ENCODE results near the gene ACRBP.

Gene ACRBP

DNA sequence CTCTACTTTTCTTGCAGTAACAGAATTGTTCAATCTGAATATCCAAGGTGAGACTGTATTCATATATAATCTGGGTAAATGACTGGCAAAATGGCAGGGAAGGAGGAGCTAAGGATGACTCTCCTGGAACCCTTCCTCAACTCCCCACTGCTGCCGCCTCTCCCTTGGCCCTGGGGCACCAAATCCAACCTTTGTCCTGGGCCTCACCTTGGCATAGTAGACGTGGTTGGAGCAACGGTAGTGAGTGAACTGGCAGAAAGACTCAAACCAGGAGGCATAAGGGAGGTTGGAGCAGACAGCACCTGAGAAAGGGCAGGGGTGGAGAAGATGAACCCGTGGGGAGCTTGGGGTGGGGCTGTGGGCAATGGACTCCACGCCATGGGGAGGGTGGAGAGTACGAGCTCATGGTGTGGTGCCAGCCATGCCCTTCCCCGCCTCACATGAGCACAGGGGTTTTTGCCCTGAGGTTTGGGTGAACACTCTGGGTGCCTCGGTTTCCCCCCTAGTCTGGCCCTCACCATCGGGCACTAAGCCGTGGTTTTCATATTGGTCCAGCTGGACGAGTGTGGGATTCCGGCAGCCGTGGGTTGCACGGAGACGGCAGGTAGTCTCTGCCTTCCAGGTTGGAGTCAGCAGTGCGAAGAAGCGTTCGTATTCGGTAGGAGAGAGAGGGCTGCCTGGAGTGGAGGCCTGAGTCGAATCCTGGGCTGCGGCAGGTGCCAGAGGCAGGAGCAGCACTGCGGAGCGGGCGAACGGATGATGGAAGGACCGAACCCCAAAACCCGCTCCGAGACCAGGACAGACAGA lies 753 bp downstream of the ACRBP start:
- no peak for DNase-seq

- no peak for DNase-seq
These were observed 2.3 kb downstream of the ACRBP start for GRCh38 chr12:6644903-6645302.

- DNase-seq = no peak
These were observed 3.0 kb downstream of the ACRBP start for GRCh38 chr12:6644257-6644596.

DNA sequence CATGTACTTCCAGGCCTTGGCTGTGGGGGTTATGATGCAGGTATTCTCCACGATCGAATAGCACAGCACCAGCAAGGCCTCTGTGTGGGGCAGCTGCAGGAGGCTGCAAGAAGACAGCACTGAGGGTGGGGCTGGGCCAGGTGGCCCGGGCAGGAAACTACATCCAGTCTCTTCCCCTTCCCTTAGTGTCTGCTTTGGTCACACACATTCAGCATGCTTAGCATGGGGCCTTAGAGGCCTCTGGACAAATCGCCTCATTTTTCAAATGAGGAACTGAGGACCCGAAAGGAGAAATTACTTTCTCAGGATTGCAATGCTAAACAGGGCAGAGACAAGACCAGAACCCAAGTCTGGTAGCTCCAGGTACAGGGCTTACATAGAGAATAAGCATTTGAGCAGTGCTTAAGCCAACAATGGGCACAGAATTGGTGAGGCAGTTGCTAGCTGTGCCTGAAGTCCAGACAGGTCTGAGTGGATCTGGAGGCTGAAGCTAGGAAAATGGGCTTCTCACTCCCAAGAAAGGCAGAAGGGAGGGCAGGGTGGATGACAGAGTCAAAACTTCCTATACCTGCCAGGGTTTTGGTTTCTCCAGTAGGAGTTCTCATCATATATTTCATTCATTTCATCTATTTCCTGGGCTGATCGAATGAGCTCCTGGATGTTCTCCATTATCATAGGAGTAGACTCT lies 3.5 kb downstream of the ACRBP start:
- DNase-seq = no peak

DNA sequence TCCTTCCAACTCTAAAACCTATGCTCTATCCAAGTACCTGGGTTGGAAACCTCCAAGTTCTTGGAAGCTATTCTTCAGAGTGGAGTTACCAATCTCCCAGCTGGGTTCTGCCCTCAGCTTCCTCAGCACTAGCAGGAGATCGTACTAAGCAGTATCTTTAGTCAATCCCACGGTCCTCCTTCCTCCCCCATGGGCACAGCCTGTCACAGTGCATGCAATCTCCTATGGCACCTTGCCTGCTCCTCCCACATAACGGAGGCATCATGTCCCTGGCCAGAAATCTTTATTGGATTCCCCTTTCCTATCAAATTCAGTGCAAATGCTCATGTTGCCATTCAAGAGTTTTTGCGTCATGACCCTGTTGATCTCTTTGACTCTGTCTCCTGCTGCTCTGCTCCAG lies 6.1 kb downstream of the ACRBP start:
- DNase-seq = no peak

DNA sequence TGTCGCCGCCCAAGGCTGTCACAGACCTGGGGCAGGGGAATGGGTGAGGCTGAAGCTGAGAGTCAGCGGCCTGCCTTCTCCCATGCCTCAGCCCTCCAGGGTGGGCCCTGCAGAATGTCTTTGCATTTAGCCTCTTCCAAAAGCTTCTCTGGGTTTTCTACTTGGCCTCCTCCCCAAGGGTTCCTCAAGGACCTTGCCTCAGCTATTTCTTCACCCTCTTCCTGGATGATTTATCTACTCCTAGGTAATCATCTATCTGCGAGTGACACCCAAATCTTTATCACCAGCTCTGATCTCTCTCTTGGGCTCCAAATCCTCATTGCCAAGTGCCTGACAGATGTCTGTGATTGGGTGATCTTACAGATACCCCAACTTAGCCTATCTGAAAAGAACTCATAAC lies 6.7 kb downstream of the ACRBP start:
- no peak for DNase-seq

GRCh38 chr12:6639151-6639801 lies 8.0 kb downstream of the ACRBP start:
- DNase-seq = no peak

GRCh38 chr12:6638305-6638704 lies 8.9 kb downstream of the ACRBP start:
- no peak for DNase-seq

- no peak for DNase-seq
These were observed 11.2 kb downstream of the ACRBP start, which contains the start of gene LPAR5 for GRCh38 chr12:6635856-6636531. Gene LPAR5 (minus strand): TSS chr12:6635959. CDS start chr12:6621248, 14,711 bp downstream.

- peak; percentile 52 to 57 for DNase-seq
These were observed 11.8 kb downstream of the ACRBP start for GRCh38 chr12:6635375-6635855.

- no peak for DNase-seq
These were observed 14.9 kb downstream of the ACRBP start for GRCh38 chr12:6632026-6632983.

DNA sequence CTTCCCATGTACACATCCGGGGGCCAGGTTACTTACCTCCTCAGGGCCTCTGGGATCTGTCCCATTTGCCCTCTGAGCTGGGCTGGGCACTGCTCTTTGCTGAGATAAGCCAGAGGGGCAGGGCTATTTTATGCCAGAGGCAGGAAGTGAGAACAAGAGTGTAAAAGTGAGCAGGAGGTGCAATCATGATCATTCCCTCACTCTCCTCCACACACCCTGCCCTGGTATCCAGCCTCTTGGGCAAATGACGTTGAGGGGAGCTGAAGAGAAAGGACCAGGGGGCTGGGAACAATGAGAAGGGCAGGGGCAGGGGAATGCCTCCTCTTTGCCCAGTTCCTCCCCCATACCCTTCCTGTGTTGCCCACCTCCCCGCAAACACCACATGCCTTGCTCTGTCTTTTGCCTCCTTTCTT lies 15.7 kb downstream of the ACRBP start:
- no peak for DNase-seq

DNA sequence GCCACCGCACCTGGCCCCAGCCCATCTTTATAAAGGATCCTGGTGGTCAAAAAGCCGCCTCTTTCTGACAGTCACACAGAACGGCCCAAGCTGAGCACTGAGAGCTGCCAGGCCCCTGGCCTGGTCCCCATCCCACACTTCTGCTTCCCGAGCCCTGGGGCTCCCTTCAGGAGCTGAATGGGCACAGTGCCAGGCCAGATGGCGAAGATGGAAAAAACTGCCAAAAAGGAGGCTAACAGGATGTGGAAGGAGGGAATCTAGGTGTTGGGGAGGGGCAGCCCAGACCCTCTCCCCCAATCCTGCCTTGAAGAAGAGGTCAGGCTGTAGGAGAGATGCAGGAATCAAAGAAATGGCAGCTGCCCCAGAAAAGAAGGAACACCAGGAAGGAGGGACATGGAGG lies 16.5 kb downstream of the ACRBP start:
- DNase-seq = no peak

GRCh38 chr12:6627616-6628015 lies 19.6 kb downstream of the ACRBP start:
- no peak for DNase-seq

DNA sequence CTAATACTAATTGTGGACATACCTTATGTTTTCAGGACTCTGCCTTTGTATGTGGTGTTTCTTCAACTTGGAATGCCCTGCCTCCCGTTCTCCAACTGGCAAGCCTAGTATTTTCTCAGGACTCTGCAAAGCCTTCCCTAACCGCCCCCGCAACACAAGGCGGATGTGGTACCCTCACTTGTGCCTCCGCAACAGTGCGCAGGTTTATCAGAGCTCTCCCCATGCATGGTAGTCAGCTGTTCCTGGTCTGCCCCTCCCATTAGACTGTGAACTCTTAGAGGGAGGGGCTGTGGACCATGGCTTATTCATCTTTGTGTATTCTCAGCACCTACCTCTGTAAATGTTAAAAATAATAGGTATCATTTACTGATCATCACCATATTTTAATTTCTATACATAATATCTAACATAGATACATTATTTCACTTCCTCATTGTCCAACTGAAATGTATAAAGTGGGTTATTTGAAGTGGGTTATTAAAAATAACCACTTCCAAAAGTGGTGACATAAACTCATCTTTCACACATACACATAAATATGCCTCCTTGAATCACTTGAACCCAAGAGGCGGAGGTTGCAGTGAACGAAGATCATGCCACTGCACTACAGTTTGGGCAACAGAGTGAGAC lies 20.5 kb downstream of the ACRBP start:
- DNase-seq = no peak

DNA sequence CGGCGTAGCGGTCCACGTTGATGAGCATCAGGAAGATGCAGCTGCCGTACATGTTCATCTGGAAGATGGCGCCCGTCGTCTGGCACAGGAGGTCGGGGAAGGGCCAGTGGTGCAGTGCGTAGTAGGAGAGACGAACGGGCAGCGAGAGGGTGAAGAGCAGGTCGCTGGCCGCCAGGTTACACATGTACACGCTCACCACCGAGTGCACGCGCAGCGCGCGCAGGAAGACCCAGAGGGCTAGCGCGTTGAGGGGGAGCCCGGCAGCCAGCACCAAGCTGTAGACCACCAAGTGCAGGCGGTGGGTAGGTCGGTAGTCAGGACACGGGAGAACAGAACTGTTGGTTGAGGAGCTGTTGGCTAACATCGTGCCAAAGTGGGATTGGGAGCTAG lies 26.4 kb downstream of the ACRBP start:
- DNase-seq = no peak

DNA sequence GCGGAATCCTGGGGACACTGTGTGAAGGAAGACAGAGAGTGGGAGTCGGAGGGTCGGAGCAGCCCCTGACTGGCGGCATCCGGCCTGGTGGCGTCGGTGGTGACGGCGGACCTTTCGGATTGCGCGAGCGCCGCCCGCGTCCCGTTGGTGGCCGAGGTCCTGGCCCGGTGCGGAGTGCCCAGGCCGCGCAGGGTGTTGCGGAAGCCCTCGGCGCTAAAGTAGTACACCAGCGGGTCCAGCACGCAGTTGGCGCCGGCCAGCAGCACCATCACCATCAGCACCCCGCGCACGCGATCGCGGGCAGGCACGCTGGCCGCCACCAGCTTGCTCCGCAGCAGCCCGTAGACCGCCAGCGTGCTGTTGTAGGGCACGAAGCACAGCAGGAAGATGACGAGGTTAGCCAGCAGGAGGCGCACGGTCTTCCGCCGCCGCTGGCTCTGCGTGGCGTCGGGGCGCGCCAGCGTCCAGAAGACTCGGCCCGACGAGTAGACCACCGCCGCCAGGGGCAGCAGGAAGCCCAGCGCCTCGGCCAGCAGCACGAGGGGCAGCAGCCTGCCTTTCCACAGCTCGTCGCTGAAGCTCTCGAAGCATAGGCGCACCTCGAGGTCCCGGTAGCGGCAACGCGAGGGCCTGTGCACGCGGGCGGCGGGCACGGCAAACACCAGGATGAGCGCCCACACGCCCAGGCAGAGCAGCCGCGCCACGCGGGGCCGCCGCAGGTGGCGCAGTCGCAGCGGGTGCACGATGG lies 26.9 kb downstream of the ACRBP start:
- peak; percentile 65 to 72 for DNase-seq

DNA sequence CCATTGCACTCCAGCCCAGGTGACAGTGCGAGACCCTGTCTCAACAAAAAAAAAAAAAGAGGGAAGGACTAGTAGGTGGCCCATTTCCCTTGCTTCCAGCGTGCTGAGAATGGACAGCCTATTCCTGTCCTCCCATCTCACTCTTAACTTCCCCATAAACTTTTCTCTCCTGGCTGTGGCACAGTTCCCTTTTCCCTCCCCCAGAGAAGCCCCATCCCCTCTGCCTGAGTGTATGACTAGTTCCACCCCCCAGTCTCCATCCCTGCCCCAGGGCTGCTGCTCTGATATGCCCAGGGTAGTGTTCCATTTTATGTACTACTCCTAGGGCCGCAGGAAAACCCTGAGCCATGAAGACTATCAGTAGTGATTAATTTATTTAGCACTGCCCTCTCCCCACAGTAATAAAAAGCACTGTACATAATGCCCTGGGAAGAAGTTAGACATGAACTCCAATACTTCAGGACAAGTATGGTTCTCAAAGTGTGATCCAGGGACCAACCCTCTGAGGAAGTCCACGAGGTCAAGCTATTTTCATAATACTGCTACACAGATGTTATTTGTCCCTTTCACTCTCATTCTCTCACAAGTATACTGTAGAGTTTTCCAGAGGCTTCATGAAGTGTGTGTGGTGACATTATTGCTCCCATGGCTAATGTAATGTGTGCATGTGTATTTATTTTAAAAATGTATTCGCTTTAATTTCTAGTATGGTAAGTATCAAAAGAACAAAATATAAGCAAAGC lies 28.6 kb downstream of the ACRBP start:
- DNase-seq = no peak

DNA sequence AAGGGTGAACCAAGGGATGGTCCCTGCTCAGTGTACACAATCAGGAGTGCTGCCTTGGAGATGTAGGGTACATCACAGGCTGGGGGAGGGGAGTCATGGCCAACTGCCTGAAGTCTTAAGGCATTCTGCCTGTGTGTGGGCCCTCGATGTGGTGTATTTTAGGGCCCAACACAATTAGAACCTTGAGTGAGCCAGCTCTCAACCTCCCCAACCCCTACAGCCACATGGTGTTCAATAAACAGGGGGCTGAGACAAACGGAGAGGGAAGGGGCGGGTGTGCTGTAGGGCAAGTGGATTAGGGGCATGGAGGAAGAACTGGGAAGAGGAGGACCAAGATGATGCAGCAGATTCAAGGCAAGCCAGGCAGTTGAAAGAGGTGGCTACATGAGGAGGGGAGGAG lies 31.4 kb downstream of the ACRBP start:
- DNase-seq = no peak
